D341Med (cell line): ENCODE data around the gene MRPL27.
"Not testable (repeated sequence)": the region's sequence is repeated elsewhere in the genome, so short reads cannot be mapped to it uniquely, and the experiment has no call there.

Experiments
- DNase-seq: peaks from one replicate; pipeline ENCODE4 v3.0.0; 2012; ENCODE audit warnings: low spot score

The MRPL27 gene

GRCh38 chr17:50372758-50373556 is at the start of gene MRPL27, which contains the start of gene EME1:
MRPL27 (minus strand) TSS chr17:50373184; CDS start chr17:50373170, 14 bp downstream.
EME1 (plus strand) TSS chr17:50373229; CDS start chr17:50375209, 1,980 bp downstream.
- peak; percentile 93 for DNase-seq

DNA sequence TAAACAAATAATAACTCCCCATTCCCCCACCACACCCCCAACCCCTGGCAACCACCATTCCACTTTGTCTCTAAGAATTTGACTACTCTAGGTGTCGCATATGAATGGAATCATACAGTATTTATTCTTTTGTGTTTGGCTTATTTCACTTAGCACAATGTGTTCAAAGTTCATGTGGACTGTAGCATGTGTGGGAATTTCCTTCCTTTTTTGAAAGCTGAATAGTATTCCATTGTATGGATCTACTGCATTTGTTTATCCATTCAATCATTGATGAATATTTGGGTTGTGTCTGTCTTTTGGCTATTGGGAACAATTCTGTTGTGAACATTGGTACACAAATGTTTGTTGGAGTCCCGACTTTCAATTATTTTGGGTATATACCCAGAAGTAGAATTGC is 49.8 kb upstream of the MRPL27 start:
- DNase-seq, result no peak

DNA sequence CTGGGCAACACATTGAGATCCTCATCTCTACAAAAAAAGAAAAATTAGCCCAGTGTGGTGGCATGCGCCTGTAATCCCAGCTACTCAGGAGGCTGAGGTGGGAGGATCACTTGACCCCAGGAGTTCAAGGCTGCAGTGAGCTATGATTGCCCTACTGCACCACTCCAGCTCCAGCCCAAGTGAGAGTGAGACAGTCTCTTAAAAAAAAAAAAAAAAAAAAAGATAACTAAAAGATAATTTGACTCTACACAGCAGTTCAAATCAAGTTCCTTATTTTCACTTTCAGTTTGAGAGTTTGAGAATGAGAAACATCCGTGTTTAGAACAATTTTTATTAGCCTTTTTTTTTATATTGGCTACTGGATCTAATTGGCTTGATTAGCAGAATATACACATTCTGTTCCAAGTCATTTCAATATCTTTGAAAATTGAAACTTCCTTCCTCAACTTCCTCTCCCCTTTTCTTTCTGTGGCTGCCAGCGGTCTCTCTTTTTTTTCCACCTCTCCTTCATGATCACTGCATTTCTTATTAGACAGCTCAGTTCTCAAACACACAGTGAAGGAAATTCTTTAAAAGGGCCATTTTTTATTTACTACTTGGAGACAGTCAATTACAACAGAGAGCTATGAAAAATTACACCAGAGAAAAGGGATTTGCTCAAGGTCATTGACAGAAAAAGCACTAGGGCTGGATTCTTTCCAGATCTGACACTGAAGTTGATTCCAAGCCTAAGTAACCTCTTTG is 48.5 kb upstream of the MRPL27 start:
- DNase-seq, result no peak

DNA sequence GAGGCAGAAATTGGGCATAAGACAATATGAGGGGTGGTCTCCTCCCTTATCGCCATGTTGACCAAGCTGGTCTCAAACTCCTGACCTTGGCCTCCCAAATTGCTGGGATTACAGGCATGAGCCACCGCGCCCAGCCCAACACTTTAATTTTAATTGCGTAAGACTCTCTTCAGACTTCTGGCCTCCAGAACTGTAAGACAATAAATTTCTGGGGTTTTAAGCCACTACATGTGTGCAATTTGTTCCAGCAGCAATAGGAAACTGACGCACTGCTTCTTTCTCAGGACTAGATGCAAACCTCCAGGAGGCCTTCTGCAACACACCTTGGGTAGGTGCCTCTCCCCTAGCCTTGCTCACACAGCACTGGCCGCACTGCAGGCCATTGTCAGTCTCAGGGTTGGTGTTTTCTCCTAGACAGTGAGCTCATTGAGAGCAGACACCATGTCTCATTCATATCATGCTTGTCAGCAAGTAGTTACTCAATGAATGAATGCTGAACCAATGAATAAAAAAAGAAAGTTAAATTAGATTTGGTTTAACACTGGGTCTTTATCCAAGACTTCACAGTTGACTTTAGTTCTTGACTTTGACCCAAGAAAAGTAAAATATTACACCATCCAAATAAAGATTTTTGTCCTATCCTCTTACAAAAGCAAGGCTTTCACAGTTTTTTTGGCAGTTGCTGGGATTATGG is 47.6 kb upstream of the MRPL27 start:
- no peak for DNase-seq

GRCh38 chr17:50419577-50419976 is 46.6 kb upstream of the MRPL27 start:
- not testable (repeated sequence) for DNase-seq

DNA sequence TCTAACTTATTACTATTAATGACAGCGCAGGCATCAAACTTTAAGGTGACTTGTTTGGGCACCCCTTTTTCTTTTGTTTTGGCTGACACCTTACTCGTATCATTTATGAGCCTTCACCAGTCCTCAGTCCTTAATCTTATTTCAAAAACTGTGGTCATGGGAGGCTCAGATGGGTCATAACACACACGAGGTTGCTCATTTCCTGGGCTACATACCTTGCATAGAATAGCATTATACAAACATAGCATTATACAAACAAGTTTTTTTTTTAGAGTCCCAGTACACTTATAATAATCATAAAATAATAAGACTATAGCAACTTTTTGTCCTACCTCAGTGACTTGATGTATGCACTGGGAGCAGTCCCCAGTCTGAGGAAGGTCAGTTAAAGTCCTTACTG is 41.8 kb upstream of the MRPL27 start:
- no peak for DNase-seq

GRCh38 chr17:50412188-50412732 is 39.3 kb upstream of the MRPL27 start:
- DNase-seq, result no peak

DNA sequence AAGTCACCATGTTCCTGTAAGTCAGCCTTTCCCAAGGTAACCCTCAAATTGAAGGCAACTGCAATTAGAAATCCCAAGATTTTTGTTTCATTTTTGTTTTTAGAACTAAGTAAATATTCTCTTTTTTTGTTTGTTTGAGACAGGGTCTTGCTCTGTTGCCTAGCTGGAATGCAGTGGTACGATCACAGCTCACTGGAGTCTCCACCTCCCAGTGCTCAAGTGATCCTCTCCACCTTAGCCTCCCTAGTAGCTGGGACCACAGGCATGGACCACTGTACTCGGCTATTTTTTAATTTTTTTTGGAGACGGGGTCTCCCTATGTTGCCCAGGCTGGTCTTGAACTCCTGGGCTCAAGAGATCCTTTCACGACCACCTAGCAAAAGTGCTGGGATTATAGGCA is 34.9 kb upstream of the MRPL27 start:
- DNase-seq, result no peak

GRCh38 chr17:50406578-50406977 is 33.6 kb upstream of the MRPL27 start:
- no peak for DNase-seq

GRCh38 chr17:50405351-50405750 is 32.4 kb upstream of the MRPL27 start:
- not testable (repeated sequence) for DNase-seq

DNA sequence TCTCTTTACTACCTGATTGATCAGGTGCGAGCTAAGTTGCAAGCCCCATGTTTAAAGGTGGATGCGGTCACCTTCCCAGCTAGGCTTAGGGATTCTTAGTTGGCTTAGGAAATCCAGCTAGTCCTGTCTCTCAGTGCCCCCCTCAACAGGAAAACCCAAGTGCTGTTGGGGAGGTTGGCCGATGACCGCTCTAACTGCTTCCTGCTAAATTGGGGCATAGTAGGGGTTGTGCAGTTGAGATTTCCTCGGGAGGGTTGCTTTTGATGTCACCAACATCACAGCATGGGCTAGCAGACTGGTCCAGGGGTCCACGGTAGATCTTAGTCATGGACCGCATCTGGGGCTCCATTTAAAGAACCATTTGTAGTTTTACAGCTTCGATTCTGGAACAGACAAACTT is 26.6 kb upstream of the MRPL27 start:
- not testable (repeated sequence) for DNase-seq

- not testable (repeated sequence) for DNase-seq
Observed at GRCh38 chr17:50398672-50399071, 25.7 kb upstream of the MRPL27 start.

DNA sequence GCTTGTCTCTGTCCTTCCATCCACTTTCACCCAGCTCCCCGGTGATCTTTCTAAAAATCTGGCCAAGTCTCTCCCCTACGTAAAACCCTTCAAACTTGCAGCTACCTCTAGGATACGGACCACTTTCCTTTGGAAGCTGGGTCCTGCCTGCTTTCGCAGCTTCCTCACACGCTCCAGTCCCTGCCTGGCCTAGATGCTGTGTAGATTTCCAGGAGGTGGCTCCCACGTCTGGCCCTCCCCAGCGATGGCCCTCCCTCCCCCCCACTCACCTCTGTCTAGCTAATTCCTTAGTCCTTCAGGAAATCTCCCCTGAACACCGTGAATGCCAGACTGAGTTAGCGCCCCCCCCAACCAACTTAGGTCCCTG is 24.9 kb upstream of the MRPL27 start:
- DNase-seq, result peak; percentile 48

- peak; percentile 99 for DNase-seq
Observed at GRCh38 chr17:50397111-50397918, 24.3 kb upstream of the MRPL27 start, which contains the start of gene LRRC59. LRRC59 (minus strand) TSS chr17:50397523; CDS start chr17:50397317, 206 bp downstream.

- peak; percentile 56 for DNase-seq
Observed at GRCh38 chr17:50396261-50397110, 23.5 kb upstream of the MRPL27 start.

DNA sequence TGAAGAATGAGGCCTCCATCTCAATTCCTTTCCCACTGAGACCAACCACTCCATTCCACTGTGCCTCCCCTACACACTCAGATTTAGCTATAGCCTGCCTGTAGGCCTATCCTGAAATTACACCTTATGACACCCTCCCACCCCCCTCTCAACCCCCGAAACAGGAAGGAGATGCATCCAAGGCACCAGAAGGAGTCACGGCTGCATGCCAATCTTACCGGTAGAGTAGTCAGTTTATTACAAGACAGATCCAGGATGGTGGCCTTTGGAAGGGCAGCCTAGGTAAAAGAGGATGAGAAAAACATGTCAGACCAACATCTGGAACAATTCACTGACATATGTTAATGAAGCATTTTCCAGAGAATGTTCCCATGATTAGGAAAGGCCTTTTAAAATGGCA is 21.7 kb upstream of the MRPL27 start:
- no peak for DNase-seq

- DNase-seq, result no peak
Observed at GRCh38 chr17:50393700-50394099, 20.7 kb upstream of the MRPL27 start.

GRCh38 chr17:50392621-50393020 is 19.6 kb upstream of the MRPL27 start:
- no peak for DNase-seq

- DNase-seq, result no peak
Observed at GRCh38 chr17:50389534-50389933, 16.6 kb upstream of the MRPL27 start.

- DNase-seq, result no peak
Observed at GRCh38 chr17:50388728-50389127, 15.7 kb upstream of the MRPL27 start.
